ENCODE data around the gene MANSC1.

Gene MANSC1

GRCh38 chr12:12305568-12306300 lies 44.3 kb downstream of the MANSC1 start:
- Histone ChIP-seq H3K9ac (ENCODE audit: low read depth, low read length) (no peak overlapping the region), H3K36me3 (ENCODE audit: control insufficient read depth, insufficient read depth, low read length) (no peaks in the 10 kb centered on the region), H3K4me1 (ENCODE audit: control insufficient read depth, insufficient read depth, low read length) (no peaks in the 10 kb centered on the region), H3K4me3 (ENCODE audit: low read depth, low read length) (no peak overlapping the region), H3K27me3 (ENCODE audit: control insufficient read depth, insufficient read depth, low read length) (no peaks in the 10 kb centered on the region), H3K9me3 (ENCODE audit: control insufficient read depth, insufficient read depth, low read length) (no peaks in the 10 kb centered on the region)

- Histone ChIP-seq H3K27me3 (ENCODE audit: control insufficient read depth, insufficient read depth, low read length) (no peaks in the 10 kb centered on the region), H3K36me3 (ENCODE audit: control insufficient read depth, insufficient read depth, low read length) (no peaks in the 10 kb centered on the region), H3K4me3 (ENCODE audit: low read depth, low read length) (no peak overlapping the region), H3K9me3 (ENCODE audit: control insufficient read depth, insufficient read depth, low read length) (no peaks in the 10 kb centered on the region), H3K9ac (ENCODE audit: low read depth, low read length) (no peak overlapping the region), H3K4me1 (ENCODE audit: control insufficient read depth, insufficient read depth, low read length) (no peaks in the 10 kb centered on the region)
These were observed 47.1 kb downstream of the MANSC1 start for GRCh38 chr12:12302976-12303375.

- H3K4me1 ChIP-seq (ENCODE audit: control insufficient read depth, insufficient read depth, low read length) = no peaks in the 10 kb centered on the region
- no peaks in the 10 kb centered on the region for H3K9me3 ChIP-seq (ENCODE audit: control insufficient read depth, insufficient read depth, low read length)
- no peak overlapping the region for H3K4me3 ChIP-seq (ENCODE audit: low read depth, low read length)
- H3K36me3 ChIP-seq (ENCODE audit: control insufficient read depth, insufficient read depth, low read length) = no peaks in the 10 kb centered on the region
- H3K27me3 ChIP-seq (ENCODE audit: control insufficient read depth, insufficient read depth, low read length) = no peaks in the 10 kb centered on the region
- no peak overlapping the region for H3K9ac ChIP-seq (ENCODE audit: low read depth, low read length)
These were observed 48.9 kb downstream of the MANSC1 start for GRCh38 chr12:12301122-12301521.

- Histone ChIP-seq H3K36me3 (ENCODE audit: control insufficient read depth, insufficient read depth, low read length) (no peaks in the 10 kb centered on the region), H3K4me3 (ENCODE audit: low read depth, low read length) (no peak overlapping the region), H3K4me1 (ENCODE audit: control insufficient read depth, insufficient read depth, low read length) (peaks cover 6% of the 10 kb centered on the region), H3K27me3 (ENCODE audit: control insufficient read depth, insufficient read depth, low read length) (no peaks in the 10 kb centered on the region), H3K9ac (ENCODE audit: low read depth, low read length) (no peak overlapping the region), H3K9me3 (ENCODE audit: control insufficient read depth, insufficient read depth, low read length) (no peaks in the 10 kb centered on the region)
These were observed 52.7 kb downstream of the MANSC1 start for GRCh38 chr12:12297201-12297830.

- no peaks in the 10 kb centered on the region for H3K27me3 ChIP-seq (ENCODE audit: control insufficient read depth, insufficient read depth, low read length)
- H3K36me3 ChIP-seq (ENCODE audit: control insufficient read depth, insufficient read depth, low read length) = no peaks in the 10 kb centered on the region
- no peak overlapping the region for H3K9ac ChIP-seq (ENCODE audit: low read depth, low read length)
- H3K4me1 ChIP-seq (ENCODE audit: control insufficient read depth, insufficient read depth, low read length) = peaks cover 6% of the 10 kb centered on the region
- H3K9me3 ChIP-seq (ENCODE audit: control insufficient read depth, insufficient read depth, low read length) = no peaks in the 10 kb centered on the region
- no peak overlapping the region for H3K4me3 ChIP-seq (ENCODE audit: low read depth, low read length)
These were observed 55.6 kb downstream of the MANSC1 start for GRCh38 chr12:12294215-12295005.

- peaks cover 6% of the 10 kb centered on the region for H3K4me1 ChIP-seq (ENCODE audit: control insufficient read depth, insufficient read depth, low read length)
- H3K9me3 ChIP-seq (ENCODE audit: control insufficient read depth, insufficient read depth, low read length) = no peaks in the 10 kb centered on the region
- H3K36me3 ChIP-seq (ENCODE audit: control insufficient read depth, insufficient read depth, low read length) = no peaks in the 10 kb centered on the region
- no peak overlapping the region for H3K9ac ChIP-seq (ENCODE audit: low read depth, low read length)
- H3K27me3 ChIP-seq (ENCODE audit: control insufficient read depth, insufficient read depth, low read length) = no peaks in the 10 kb centered on the region
- no peak overlapping the region for H3K4me3 ChIP-seq (ENCODE audit: low read depth, low read length)
These were observed 59.8 kb downstream of the MANSC1 start for GRCh38 chr12:12290206-12290605.

- H3K4me3 ChIP-seq (ENCODE audit: low read depth, low read length) = no peak overlapping the region
- peaks cover 15% of the 10 kb centered on the region for H3K4me1 ChIP-seq (ENCODE audit: control insufficient read depth, insufficient read depth, low read length)
- H3K36me3 ChIP-seq (ENCODE audit: control insufficient read depth, insufficient read depth, low read length) = no peaks in the 10 kb centered on the region
- no peaks in the 10 kb centered on the region for H3K27me3 ChIP-seq (ENCODE audit: control insufficient read depth, insufficient read depth, low read length)
- no peaks in the 10 kb centered on the region for H3K9me3 ChIP-seq (ENCODE audit: control insufficient read depth, insufficient read depth, low read length)
- no peak overlapping the region for H3K9ac ChIP-seq (ENCODE audit: low read depth, low read length)
These were observed 63.6 kb downstream of the MANSC1 start for GRCh38 chr12:12286441-12286840.

GRCh38 chr12:12282761-12283425 lies 67.1 kb downstream of the MANSC1 start:
- Histone ChIP-seq H3K4me1 (ENCODE audit: control insufficient read depth, insufficient read depth, low read length) (peaks cover 22% of the 10 kb centered on the region), H3K4me3 (ENCODE audit: low read depth, low read length) (no peak overlapping the region), H3K27me3 (ENCODE audit: control insufficient read depth, insufficient read depth, low read length) (no peaks in the 10 kb centered on the region), H3K36me3 (ENCODE audit: control insufficient read depth, insufficient read depth, low read length) (no peaks in the 10 kb centered on the region), H3K9me3 (ENCODE audit: control insufficient read depth, insufficient read depth, low read length) (no peaks in the 10 kb centered on the region), H3K9ac (ENCODE audit: low read depth, low read length) (no peak overlapping the region)

- Histone ChIP-seq H3K4me1 (ENCODE audit: control insufficient read depth, insufficient read depth, low read length) (peaks cover 22% of the 10 kb centered on the region), H3K9me3 (ENCODE audit: control insufficient read depth, insufficient read depth, low read length) (no peaks in the 10 kb centered on the region), H3K36me3 (ENCODE audit: control insufficient read depth, insufficient read depth, low read length) (no peaks in the 10 kb centered on the region), H3K27me3 (ENCODE audit: control insufficient read depth, insufficient read depth, low read length) (no peaks in the 10 kb centered on the region), H3K4me3 (ENCODE audit: low read depth, low read length) (no peak overlapping the region), H3K9ac (ENCODE audit: low read depth, low read length) (no peak overlapping the region)
These were observed 67.8 kb downstream of the MANSC1 start for GRCh38 chr12:12282202-12282601.

GRCh38 chr12:12281134-12281533 lies 68.9 kb downstream of the MANSC1 start:
- H3K36me3 ChIP-seq (ENCODE audit: control insufficient read depth, insufficient read depth, low read length) = no peaks in the 10 kb centered on the region
- no peaks in the 10 kb centered on the region for H3K27me3 ChIP-seq (ENCODE audit: control insufficient read depth, insufficient read depth, low read length)
- no peak overlapping the region for H3K9ac ChIP-seq (ENCODE audit: low read depth, low read length)
- H3K9me3 ChIP-seq (ENCODE audit: control insufficient read depth, insufficient read depth, low read length) = no peaks in the 10 kb centered on the region
- no peak overlapping the region for H3K4me3 ChIP-seq (ENCODE audit: low read depth, low read length)
- H3K4me1 ChIP-seq (ENCODE audit: control insufficient read depth, insufficient read depth, low read length) = peaks cover 22% of the 10 kb centered on the region

- Histone ChIP-seq H3K4me1 (ENCODE audit: control insufficient read depth, insufficient read depth, low read length) (peaks cover 19% of the 10 kb centered on the region), H3K36me3 (ENCODE audit: control insufficient read depth, insufficient read depth, low read length) (no peaks in the 10 kb centered on the region), H3K9me3 (ENCODE audit: control insufficient read depth, insufficient read depth, low read length) (no peaks in the 10 kb centered on the region), H3K9ac (ENCODE audit: low read depth, low read length) (no peak overlapping the region), H3K27me3 (ENCODE audit: control insufficient read depth, insufficient read depth, low read length) (no peaks in the 10 kb centered on the region), H3K4me3 (ENCODE audit: low read depth, low read length) (no peak overlapping the region)
These were observed 71.1 kb downstream of the MANSC1 start for GRCh38 chr12:12278899-12279298.
